ENCODE results near the gene PCDHGA9. TPM values are rescaled to one million over a fixed set of nuclear protein-coding genes. Genes with fewer than 3 reads are reported as not detected.

The PCDHGA9 gene
- total and polyA plus RNA-seq, 2 donors (not counting 1 experiment from before 2014, with no cell fraction given): 3.3 to 4.8 TPM

GRCh38 chr5:141360685-141361084 lies 41.9 kb upstream of the PCDHGA9 start:
- TF ChIP-seq EZH2 (IDR thresholded peaks at IDR 0.05; ENCODE audit: low read length, missing control alignments) (no peak), CTCF (conservative IDR thresholded peaks at IDR 0.05 in 1 of 2, IDR thresholded peaks at IDR 0.05 in 1 of 2; ENCODE audit: low read depth in 1 of 2, low read length in 2 of 2) (no peak)
- H3K27me3 ChIP-seq (ENCODE audit: control insufficient read depth, insufficient read depth, low read length): peaks cover 29% of the 10 kb centered on the region
- no peak overlapping the region for H3K27ac ChIP-seq (ENCODE audit: insufficient read depth, low read length)
- no peaks in the 10 kb centered on the region for H3K4me1 ChIP-seq (ENCODE audit: control insufficient read depth, extremely low read depth, insufficient read depth, low read length)
- H3K36me3 ChIP-seq (ENCODE audit: control insufficient read depth, insufficient read depth, low read length): no peaks in the 10 kb centered on the region
- no peak for DNase-seq (ENCODE audit: low read depth in 2 of 2)
- H3K9ac ChIP-seq (ENCODE audit: insufficient read depth, low read length): no peak overlapping the region
- peak overlapping the region in 1 of 4 experiments; percentile 58 for H3K4me3 ChIP-seq (replicated peaks in 1 of 4; ENCODE audit: control extremely low read depth in 1 of 4, insufficient read depth in 1 of 4, low read depth in 3 of 4, low read length in 4 of 4)
- H3K4me2 ChIP-seq (ENCODE audit: extremely low read depth, insufficient read depth, low read length): no peak overlapping the region
- no peaks in the 10 kb centered on the region for H3K79me2 ChIP-seq (ENCODE audit: control insufficient read depth, insufficient read depth, low read length)
- H3K9me3 ChIP-seq (ENCODE audit: control insufficient read depth, insufficient read depth, low read depth, low read length): peaks cover 5% of the 10 kb centered on the region
- H4K20me1 ChIP-seq (ENCODE audit: control insufficient read depth, extremely low read depth, insufficient read depth, low read length): no peaks in the 10 kb centered on the region
- H2AFZ ChIP-seq (ENCODE audit: low read length): no peak overlapping the region

- Histone ChIP-seq H3K4me2 (ENCODE audit: extremely low read depth, insufficient read depth, low read length) (no peak overlapping the region), H3K9ac (ENCODE audit: insufficient read depth, low read length) (no peak overlapping the region), H2AFZ (ENCODE audit: low read length) (no peak overlapping the region), H4K20me1 (ENCODE audit: control insufficient read depth, extremely low read depth, insufficient read depth, low read length) (no peaks in the 10 kb centered on the region), H3K4me1 (ENCODE audit: control insufficient read depth, extremely low read depth, insufficient read depth, low read length) (no peaks in the 10 kb centered on the region), H3K4me3 (replicated peaks in 1 of 4; ENCODE audit: control extremely low read depth in 1 of 4, insufficient read depth in 1 of 4, low read depth in 3 of 4, low read length in 4 of 4) (no peak overlapping the region), H3K27ac (ENCODE audit: insufficient read depth, low read length) (no peak overlapping the region), H3K27me3 (ENCODE audit: control insufficient read depth, insufficient read depth, low read length) (peaks cover 32% of the 10 kb centered on the region), H3K9me3 (ENCODE audit: control insufficient read depth, insufficient read depth, low read depth, low read length) (peaks cover 5% of the 10 kb centered on the region), H3K79me2 (ENCODE audit: control insufficient read depth, insufficient read depth, low read length) (no peaks in the 10 kb centered on the region), H3K36me3 (ENCODE audit: control insufficient read depth, insufficient read depth, low read length) (no peaks in the 10 kb centered on the region)
- DNase-seq (ENCODE audit: low read depth in 2 of 2): no peak
- no peak for TF ChIP-seq EZH2 (IDR thresholded peaks at IDR 0.05; ENCODE audit: low read length, missing control alignments)
- TF ChIP-seq CTCF (conservative IDR thresholded peaks at IDR 0.05 in 1 of 2, IDR thresholded peaks at IDR 0.05 in 1 of 2; ENCODE audit: low read depth in 1 of 2, low read length in 2 of 2): no peak
These were observed 39.9 kb upstream of the PCDHGA9 start for GRCh38 chr5:141362719-141363118.

- H3K9me3 ChIP-seq (ENCODE audit: control insufficient read depth, insufficient read depth, low read depth, low read length): peaks cover 5% of the 10 kb centered on the region
- peak within 1 kb of the TSS; percentile 64 for H3K4me2 ChIP-seq (ENCODE audit: extremely low read depth, insufficient read depth, low read length)
- no peaks in the 10 kb centered on the region for H3K79me2 ChIP-seq (ENCODE audit: control insufficient read depth, insufficient read depth, low read length)
- H2AFZ ChIP-seq (ENCODE audit: low read length): no peak within 1 kb of the TSS
- no peaks in the 10 kb centered on the region for H3K4me1 ChIP-seq (ENCODE audit: control insufficient read depth, extremely low read depth, insufficient read depth, low read length)
- no peaks in the 10 kb centered on the region for H3K36me3 ChIP-seq (ENCODE audit: control insufficient read depth, insufficient read depth, low read length)
- peak; percentile 20 to 27 for DNase-seq (ENCODE audit: low read depth in 2 of 2)
- peak within 1 kb of the TSS; percentile 10 to 33 (median 24) for H3K4me3 ChIP-seq (replicated peaks in 1 of 4; ENCODE audit: control extremely low read depth in 1 of 4, insufficient read depth in 1 of 4, low read depth in 3 of 4, low read length in 4 of 4)
- H3K9ac ChIP-seq (ENCODE audit: insufficient read depth, low read length): no peak within 1 kb of the TSS
- H3K27me3 ChIP-seq (ENCODE audit: control insufficient read depth, insufficient read depth, low read length): peaks cover 32% of the 10 kb centered on the region
- no peak within 1 kb of the TSS for H3K27ac ChIP-seq (ENCODE audit: insufficient read depth, low read length)
- no peaks in the 10 kb centered on the region for H4K20me1 ChIP-seq (ENCODE audit: control insufficient read depth, extremely low read depth, insufficient read depth, low read length)
- TF ChIP-seq EZH2 (IDR thresholded peaks at IDR 0.05; ENCODE audit: low read length, missing control alignments) (peak; percentile 23), CTCF (conservative IDR thresholded peaks at IDR 0.05 in 1 of 2, IDR thresholded peaks at IDR 0.05 in 1 of 2; ENCODE audit: low read depth in 1 of 2, low read length in 2 of 2) (peak; percentile 7 to 17)
These were observed 38.5 kb upstream of the PCDHGA9 start, which contains the start of gene PCDHGA5 for GRCh38 chr5:141363952-141364660. TSS of gene PCDHGA5 (plus strand) at chr5:141364162. CDS start at chr5:141364331, 169 bp downstream.

Data from fibroblast of lung (primary cell).